ENCODE data around the gene RPS6KA1.
"Not testable (repeated sequence)": the region's sequence is repeated elsewhere in the genome, so short reads cannot be mapped to it uniquely, and the experiment has no call there.

Gene RPS6KA1

GRCh38 chr1:26603856-26604255 lies 74.3 kb downstream of the RPS6KA1 start:
- no peak for FAIRE-seq

GRCh38 chr1:26607186-26607585 lies 77.6 kb downstream of the RPS6KA1 start:
- FAIRE-seq, result no peak

- peak; percentile 14 for FAIRE-seq
These were observed 79.3 kb downstream of the RPS6KA1 start for GRCh38 chr1:26608895-26609294.

- no peak for FAIRE-seq
These were observed 81.2 kb downstream of the RPS6KA1 start for GRCh38 chr1:26610781-26611180.

GRCh38 chr1:26612627-26613026 lies 83.1 kb downstream of the RPS6KA1 start:
- FAIRE-seq, result not testable (repeated sequence)

- no peak for FAIRE-seq
These were observed 85.3 kb downstream of the RPS6KA1 start for GRCh38 chr1:26614655-26615411.

- FAIRE-seq, result no peak
These were observed 87.3 kb downstream of the RPS6KA1 start for GRCh38 chr1:26616881-26617280.

- FAIRE-seq, result no peak
These were observed 89.0 kb downstream of the RPS6KA1 start for GRCh38 chr1:26618561-26618960.
